ENCODE data around the gene RAN. TPM values are rescaled to one million over a fixed set of nuclear protein-coding genes. Genes with fewer than 3 reads are reported as not detected.
A peak's percentile ranks its signal among the peaks of the same experiment; 100 is the strongest.

Gene RAN
- total RNA-seq, 1 experiment from 2014 or later: 1,968 TPM

- no peak overlapping the region for H3K18ac ChIP-seq (ENCODE audit: insufficient read length, low read depth, low read length)
- H2BK5ac ChIP-seq (ENCODE audit: insufficient read length, low read length): no peak overlapping the region
- no peak overlapping the region for H2AK5ac ChIP-seq (ENCODE audit: insufficient read length, low read length)
- H3T11ph ChIP-seq (ENCODE audit: low read length): no peak overlapping the region
- Mint-ChIP-seq H3K4me1 (peaks cover 23 to 27% of the 10 kb centered on the region in 2 experiments), H3K36me3 (ENCODE audit: insufficient read depth in 1 of 3, low read depth in 3 of 3) (peaks cover 14 to 33% (median 22%) of the 10 kb centered on the region in 3 experiments), H3K9me3 (peaks cover 0 to 5% of the 10 kb centered on the region in 2 experiments; a peak in 1 of 5 replicates), H3K4me3 (no peak overlapping the region), H3K27ac (peak overlapping the region in 2 of 3 experiments; percentile 75 to 89; a peak in 4 of 7 replicates), H3K27me3 (ENCODE audit: low read depth) (no peaks in the 10 kb centered on the region)
- no peaks in the 10 kb centered on the region for H3K79me1 ChIP-seq (ENCODE audit: insufficient read depth, low read depth, low read length, poor library complexity, severe bottlenecking)
- H4K5ac ChIP-seq (ENCODE audit: insufficient read length, low read depth, low read length): no peak overlapping the region
- H3K79me2 ChIP-seq (ENCODE audit: insufficient read depth, low read length): peaks cover 2% of the 10 kb centered on the region; the same call in 1 of the 2 replicates
- no peak overlapping the region for H3K14ac ChIP-seq (ENCODE audit: insufficient read depth, low read length)
- DNase-seq: no peak
- no peak overlapping the region for H4K91ac ChIP-seq (ENCODE audit: insufficient read length, low read depth, low read length)
- no peak overlapping the region for H3K9ac ChIP-seq (ENCODE audit: extremely low read depth, insufficient read length, low read length)
- no peak overlapping the region for H3K4me2 ChIP-seq (ENCODE audit: insufficient read depth, insufficient read length, low read length)
- H3K27me3 ChIP-seq (ENCODE audit: insufficient read depth, low read length): no peaks in the 10 kb centered on the region
- no peak overlapping the region for H3K56ac ChIP-seq (ENCODE audit: insufficient read length, low read depth, low read length)
- no peaks in the 10 kb centered on the region for H3K23me2 ChIP-seq (ENCODE audit: insufficient read length, low read depth, low read length, poor library complexity, severe bottlenecking)
- no peaks in the 10 kb centered on the region for H4K20me1 ChIP-seq (ENCODE audit: control insufficient read depth, insufficient read depth, insufficient read length)
- H3K27ac ChIP-seq (ENCODE audit: insufficient read length, low read depth, low read length): no peak overlapping the region
- no peak for TF ChIP-seq CTCF (conservative IDR thresholded peaks at IDR 0.05)
- WGBS (ENCODE audit: extremely low coverage, insufficient read length, low lambda C conversion rate): no CpG with 5 or more reads among the region's 6 CpGs
- H2AFZ ChIP-seq (ENCODE audit: low read length): no peak overlapping the region
- H2BK120ac ChIP-seq (ENCODE audit: low read depth, low read length, poor library complexity, severe bottlenecking): no peak overlapping the region
- H3K23ac ChIP-seq (ENCODE audit: insufficient read length, low read depth, low read length): no peak overlapping the region
- no peak overlapping the region for H2BK12ac ChIP-seq (ENCODE audit: insufficient read length, low read depth, low read length)
- peaks cover 6% of the 10 kb centered on the region; the same call in 1 of the 2 replicates for H3K4me1 ChIP-seq (ENCODE audit: insufficient read depth, low read length)
- H3K9me3 ChIP-seq (ENCODE audit: control insufficient read depth, low read depth, low read length): no peaks in the 10 kb centered on the region
- H2BK20ac ChIP-seq (ENCODE audit: low read depth, low read length, poor library complexity, severe bottlenecking): no peak overlapping the region
- no peak overlapping the region for H3K4ac ChIP-seq (ENCODE audit: low read depth, low read length)
- H2BK15ac ChIP-seq (ENCODE audit: low read depth, low read length): no peak overlapping the region
- H4K8ac ChIP-seq (replicated peaks; ENCODE audit: insufficient read length, low read depth, low read length): no peak overlapping the region
Observed at GRCh38 chr12:130825771-130826150, 46.1 kb upstream of the RAN start.
